ENCODE measurements around the gene TENM4.

The TENM4 gene

GRCh38 chr11:78710417-78710816, 730.4 kb downstream of the TENM4 start:
- no peak for DNase-seq

DNA sequence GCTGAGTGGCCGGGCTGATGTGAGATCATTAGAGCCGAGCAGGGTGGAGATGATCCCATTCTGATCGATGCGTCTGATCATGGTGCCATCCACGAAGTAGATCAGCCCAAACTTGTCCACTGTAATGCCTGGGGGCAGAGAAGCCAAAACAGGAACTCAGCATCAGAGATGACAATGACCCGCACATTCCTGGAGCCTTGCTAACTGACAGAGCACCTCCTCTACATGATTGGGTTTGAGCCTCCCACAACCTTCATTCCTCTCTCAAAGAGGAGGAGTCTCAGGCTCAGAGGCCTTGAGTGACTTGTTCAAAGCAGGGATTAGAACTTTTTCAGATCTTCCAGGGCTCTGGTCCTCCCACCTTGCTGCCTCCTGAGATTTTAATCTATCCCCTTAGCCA, 732.4 kb downstream of the TENM4 start:
- DNase-seq = no peak

GRCh38 chr11:78706551-78706950, 734.3 kb downstream of the TENM4 start:
- DNase-seq = peak; percentile 10 to 23

DNA sequence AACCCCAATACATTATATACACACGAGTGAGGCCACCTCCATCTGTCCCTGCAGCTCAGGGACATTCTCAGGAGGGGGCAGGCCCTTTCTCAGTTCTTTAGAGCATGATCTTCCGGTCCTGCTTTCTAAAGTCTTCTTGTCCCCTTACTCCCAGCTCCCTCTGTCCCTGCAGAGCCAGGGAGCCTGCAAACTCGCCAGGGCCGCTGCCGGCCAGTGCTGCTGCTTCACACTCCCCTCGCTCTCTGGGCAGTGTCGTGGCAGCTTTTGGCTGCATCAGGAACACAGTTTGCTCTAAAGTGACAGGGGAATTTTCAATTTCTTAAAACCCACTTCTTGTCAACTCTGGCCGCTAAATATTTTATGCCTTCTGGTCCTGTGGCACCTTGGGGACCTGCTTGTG, 736.0 kb downstream of the TENM4 start:
- DNase-seq = no peak

DNA sequence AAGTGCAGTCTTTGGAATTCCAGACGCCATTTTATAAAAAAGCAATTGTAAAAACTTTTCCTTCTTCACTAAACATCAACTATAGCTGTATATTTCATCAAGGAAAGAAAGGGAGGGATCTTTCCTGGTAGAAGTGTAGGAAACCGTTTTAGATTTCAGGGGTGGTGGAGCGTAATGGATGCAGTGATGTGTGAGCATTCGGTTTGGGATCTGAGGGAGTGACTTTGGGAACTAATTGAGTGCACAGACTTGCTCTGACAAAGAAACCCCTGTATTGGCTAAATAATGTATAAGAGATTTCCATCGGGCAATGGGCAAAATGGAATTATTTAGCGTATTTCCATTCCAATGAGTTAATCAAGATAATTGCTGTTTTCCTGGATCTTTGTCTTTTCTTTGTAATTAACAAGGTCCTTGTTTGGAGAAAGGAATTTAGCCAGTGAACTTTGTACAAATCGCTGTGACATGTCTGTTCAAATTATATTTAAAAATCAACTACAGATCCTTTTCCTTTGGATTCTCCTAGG, 741.2 kb downstream of the TENM4 start:
- no peak for DNase-seq

DNA sequence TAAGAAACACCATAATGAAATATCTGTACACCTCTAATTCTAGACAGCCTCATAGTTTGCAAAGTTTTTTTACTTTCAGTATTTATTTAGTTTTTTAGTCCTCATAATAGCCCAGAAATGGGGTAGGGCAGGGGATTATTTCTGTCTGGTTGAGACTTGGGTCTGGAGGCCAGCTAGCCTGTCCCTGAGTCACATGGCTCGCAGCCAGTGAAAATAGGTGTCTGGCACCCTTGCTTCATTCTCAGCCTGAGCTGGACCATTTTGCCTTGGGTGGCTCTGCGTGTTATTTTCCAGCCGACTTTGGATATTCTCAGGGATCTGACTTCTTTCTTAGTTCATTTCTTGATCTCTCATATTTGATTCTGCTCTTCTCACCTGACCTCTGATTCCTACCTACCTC, 742.2 kb downstream of the TENM4 start:
- DNase-seq = peak in 1 of 2 experiments; percentile 36

DNA sequence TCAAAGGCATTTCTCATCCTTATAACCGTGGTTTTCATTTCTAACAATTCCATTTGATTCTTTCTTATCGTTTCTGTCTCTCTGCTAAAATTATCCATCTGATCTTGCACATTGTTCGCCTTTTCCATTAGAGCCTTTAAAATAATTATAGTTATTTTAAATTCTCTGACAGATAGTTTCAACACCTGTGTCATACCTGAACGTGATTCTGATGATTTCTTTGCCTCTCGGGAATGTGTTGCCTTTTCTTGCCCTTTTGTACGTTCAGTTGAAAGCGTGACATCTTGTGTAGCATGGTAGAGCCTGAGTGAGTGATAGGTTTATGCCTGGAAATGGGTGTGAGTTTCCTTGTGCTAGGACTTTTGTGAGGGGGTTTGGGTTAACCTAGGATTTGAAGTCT, 744.7 kb downstream of the TENM4 start:
- DNase-seq = no peak

DNA sequence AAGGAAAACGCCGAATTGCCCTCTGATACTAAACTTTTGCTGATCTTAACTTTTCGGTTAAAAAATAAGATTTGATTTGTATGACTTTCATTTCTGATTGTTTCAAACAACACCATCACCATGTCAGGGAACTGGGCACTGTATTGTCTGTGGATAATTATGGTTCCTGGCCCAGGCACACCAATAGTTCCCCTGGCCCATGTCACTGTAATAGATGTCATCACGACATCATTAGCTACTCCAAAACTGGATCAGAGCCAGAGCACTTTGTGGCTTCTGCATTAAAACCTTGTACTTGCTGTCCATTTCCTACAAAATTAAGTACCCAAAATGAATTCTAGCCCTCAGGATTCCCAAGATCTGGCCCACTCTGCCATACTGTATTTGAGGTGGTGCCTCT, 746.7 kb downstream of the TENM4 start:
- no peak for DNase-seq

DNA sequence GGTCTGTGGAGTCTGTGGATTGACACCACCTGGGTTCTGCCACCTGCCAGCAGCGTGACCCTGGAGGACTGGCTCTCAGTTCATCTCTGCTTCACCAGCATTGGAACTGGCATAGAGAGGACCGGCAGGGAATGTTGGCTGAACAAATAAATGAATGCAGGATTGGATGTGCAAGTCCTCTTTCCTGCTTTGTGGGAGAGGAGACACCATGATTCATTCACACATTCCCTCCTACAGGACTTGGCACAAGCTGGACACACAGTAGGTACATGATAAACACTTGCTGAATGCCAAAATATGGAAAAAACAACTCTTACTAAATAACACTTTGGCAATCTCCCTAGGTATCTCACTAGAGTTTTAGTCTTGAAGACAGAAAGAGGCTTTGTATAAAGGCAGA, 749.6 kb downstream of the TENM4 start:
- no peak for DNase-seq

DNA sequence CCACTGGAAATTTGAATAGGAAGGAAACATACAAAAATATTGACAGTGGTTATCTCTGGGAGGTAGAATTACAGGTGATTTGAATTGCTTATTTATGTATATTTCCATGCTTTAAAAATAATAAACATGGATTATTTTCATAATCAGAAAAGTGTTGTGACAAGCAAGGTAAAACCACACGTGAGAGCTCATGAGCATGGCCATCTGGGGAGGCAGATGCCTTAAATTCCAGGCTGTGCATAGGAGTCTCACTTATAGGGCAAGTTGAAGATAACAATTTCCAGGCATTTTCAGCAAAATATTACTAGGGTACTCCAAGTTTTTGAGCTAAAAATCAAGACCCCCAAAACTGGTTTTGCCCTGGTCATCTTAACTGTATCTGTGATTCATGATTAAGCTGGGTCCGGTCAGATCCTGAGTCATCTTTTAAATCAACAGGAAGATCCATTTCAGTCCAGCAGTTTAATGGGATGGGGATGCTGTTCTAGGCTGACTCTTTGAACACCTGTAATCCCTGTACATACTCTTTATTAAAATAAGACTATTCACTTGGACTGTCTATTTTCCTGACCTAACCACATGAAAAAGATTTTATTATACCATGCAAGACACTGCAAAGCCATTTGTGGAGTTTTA, 750.4 kb downstream of the TENM4 start:
- no peak for DNase-seq

DNA sequence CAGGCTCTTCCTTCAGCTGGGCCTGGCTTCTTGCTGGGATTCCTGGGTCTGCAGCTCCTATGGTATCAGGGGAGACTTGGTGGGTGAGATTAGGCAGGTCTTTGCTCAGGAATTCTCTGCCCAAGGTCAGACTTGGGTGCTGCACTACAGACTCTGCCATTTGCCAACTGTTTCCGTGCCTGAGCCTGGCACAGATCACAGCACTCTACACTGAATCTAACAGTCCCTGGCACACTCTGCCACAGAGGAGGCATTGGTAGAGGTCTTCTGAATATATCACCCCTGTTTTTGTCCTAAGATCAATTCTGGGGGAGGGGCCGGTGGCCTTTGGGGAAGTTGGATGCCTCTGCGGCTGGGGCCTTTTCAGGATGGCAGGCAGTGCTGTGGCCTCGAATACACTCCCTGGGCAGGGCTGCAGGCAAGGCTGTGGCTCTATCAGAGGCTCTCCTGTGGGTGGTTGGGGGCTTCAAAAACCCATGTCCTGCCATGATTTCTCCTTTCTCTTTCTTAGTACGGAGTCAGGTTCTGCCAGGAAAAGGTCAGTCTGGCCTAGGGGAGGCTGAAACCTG, 751.2 kb downstream of the TENM4 start:
- DNase-seq = no peak

DNA sequence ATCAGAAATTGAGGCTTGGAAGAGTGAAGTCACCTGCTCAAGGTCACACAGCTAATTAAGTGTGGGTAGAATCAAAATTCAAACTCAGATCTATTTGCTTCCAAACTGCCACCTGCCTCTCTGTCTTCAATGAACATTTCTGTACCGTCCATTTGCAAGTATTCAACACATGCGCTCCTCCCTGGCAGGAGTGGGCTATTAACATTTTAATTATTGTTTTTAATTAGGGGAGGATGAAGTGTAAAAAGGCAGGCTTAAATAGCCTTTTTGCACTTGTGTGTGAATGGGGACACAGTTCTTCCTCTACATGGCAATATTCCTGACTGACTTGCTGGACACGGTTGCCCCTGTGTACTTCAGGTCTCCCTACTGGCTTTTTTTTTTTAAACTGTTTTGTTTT, 751.7 kb downstream of the TENM4 start:
- no peak for DNase-seq

- no peak for DNase-seq
These were observed 752.4 kb downstream of the TENM4 start for GRCh38 chr11:78688460-78688859.

DNA sequence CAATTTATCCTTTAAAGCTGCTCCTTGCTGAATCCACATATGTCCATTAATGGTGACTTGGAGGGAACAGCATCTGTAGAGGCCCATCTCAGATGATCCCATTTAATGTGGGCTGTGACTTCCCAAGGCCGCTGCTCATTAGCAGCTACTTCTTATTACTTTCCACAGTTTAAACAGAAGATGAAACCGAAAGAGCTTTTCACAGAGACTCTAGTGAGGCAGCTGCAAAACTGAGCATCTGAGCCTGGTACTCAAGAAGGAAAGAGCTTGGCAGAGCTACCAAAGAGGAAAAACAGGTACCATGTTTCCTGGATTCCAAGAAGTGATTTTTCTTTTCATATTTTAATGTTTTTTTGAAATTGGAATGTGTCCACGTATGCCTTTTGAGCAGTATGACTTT, 755.7 kb downstream of the TENM4 start:
- DNase-seq = no peak

DNA sequence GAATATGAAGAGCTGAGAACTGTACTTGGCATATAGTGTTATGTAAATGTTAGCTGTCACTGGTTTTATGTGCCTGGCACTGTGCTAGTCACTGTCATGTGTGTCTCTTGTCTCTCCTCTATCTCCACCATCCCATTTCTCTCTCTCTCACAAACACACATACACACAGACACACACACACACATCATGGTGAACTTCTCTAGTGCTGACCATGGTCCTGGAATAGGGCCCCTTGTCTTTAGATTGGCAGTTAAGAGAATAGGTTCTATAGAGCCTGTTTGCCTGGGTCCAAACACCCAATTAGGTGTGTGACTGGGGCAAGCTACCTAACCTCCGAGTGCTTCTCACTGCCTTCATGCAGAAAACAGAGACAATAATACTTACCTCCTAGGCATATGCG, 756.5 kb downstream of the TENM4 start:
- DNase-seq = no peak

DNA sequence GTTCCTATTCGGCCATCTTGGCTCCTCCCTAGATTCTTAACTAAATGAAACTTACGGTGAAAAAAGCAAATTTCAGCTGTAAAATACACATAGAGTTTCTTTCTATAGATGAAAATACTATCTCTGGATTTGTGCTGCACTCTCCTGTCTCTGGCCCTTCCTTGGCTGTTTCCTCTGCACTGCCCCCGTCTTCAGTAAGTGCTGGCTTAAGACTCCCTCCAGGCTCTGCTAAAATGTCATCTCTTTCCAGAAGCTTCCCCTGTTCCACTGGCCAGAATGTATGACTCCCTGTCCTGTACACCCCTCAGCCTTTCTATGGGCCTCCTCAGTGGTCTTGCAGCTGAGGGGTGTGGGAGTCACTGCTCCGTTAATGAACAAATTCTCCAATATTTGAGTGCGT, 757.1 kb downstream of the TENM4 start:
- no peak for DNase-seq

- DNase-seq = no peak
These were observed 764.7 kb downstream of the TENM4 start for GRCh38 chr11:78676026-78676557.

GRCh38 chr11:78672850-78673620, 767.8 kb downstream of the TENM4 start:
- no peak for DNase-seq

DNA sequence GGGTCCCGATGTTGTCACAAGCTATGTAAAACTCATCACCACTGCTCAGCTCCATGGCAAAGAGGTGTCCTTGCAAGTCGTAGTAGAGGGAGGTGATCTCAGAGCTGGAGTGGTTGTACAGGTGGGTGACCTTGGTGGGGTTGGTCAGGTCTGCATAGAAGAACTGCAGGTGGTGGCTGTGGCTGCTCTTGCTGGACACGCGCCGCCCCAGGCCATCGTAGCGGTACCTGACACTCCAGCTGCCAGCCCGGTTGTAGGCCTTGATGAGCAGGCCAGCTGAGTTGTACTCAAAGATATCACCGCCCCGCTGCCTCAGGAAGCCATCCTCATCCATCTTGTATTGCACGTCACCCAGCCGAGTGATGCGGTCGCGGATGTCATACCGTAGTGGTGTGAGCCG, 771.6 kb downstream of the TENM4 start:
- no peak for DNase-seq

- no peak for DNase-seq
These were observed 773.4 kb downstream of the TENM4 start for GRCh38 chr11:78667461-78667860.

GRCh38 chr11:78666675-78667160, 774.1 kb downstream of the TENM4 start:
- peak in 1 of 2 experiments; percentile 71 for DNase-seq

DNA sequence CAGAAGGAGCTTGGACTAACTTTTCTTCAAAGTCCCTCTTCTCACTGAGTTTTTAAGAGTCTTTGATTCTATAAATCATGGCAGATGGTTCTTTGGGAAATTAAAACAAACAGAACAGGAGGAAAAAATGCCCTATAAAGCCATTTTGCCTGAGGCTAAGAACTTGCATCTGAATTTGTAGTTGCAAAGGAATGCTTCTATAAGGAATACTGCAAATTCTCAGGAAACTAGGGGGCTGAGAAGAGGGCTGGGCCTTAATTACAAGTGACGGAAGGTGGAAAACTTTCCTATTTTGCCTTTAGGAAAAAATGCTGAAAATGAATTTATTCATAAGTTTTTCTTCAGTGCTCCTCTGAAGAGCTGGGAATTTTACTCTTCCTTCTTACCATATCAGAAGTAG, 776.2 kb downstream of the TENM4 start:
- no peak for DNase-seq

DNA sequence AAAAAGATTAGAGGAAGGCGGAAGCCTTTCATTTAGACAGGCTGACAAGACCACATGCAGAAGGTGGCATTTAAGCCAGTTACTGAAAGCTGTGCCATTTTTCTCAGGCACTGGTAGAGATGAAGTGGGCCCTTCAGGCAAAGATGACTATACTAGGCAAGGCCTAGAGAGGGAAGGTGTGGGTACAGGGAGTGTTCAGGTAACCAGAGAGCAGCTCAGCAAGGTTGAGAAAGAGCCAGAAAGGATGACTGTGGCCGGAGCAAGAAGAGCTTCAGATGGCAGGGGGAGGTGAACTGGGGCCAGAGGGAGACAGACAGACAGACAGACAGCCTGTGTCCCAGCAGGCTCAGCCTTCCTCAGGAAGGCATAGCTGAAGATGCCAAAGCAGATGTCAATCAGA, 778.0 kb downstream of the TENM4 start:
- DNase-seq = no peak

- DNase-seq = peak; percentile 85 to 93
These were observed 780.4 kb downstream of the TENM4 start for GRCh38 chr11:78660471-78660870.

All from NCI-H446 (cell line).